ENCODE results near the gene ADGRL3. TPM values are rescaled to one million over a fixed set of nuclear protein-coding genes. Genes with fewer than 3 reads are reported as not detected.

Gene ADGRL3
- total RNA-seq (2014; rRNA removed; shearing (Covaris generic)) = 5.0 and 5.6 TPM in 2 replicates

DNA sequence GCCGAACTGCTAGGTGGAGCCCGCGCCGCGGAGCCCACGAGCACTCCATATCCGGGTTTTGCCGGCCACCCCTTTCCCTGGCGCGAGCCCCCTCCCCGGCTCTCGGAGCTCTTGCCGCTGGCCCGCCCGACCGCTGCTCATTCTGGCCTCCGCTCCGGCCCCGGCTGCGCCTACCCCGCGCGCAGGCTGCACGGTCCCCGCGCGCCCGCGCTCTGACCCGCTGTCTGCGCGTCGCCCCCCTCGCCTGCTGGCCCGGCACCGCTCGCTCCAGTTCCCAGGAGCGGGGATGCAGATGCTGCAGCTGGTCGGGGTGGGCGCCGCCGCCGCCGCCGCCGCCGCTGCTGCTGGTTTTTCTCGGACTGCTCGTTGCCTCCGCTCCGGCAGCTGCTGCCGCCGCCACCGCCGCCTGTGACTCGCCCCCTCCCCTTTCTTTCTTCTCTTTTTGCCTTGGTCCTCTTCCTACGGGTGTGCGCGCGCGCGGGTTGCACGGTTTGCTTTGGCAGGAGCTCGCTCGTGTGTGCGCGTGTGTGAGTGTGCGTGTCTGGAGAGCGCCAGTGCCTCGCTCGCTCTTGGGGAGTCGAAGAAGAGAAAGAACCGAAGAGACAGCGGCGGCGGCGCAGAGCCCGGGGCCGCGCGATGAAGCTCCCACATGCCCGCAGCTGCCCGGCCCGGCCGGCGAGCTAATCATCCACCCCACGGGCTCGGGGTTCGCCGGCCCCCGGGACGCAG is at the start of gene ADGRL3:
Gene ADGRL3 (plus strand): TSS at position 140 of the 729 bp plus-strand sequence.

Small RNAs within 50 kb of the gene (small RNA-seq; reads per million reads assigned to genes)
- gene RF00019 = not detected
